GM23338 (cell line): ENCODE results near the gene FLNB.

Source experiments
- CTCF ChIP-seq, 2 experiments: fragments of 200-600 bp in 1 of 2; sonication (generic) in 1 of 2; conservative IDR thresholded peaks; 2 replicates each; pipeline versions ENCODE4 v1.5.1 to v1.6.1; 2016 to 2017; ENCODE audit warnings: antibody characterized with exemption in 2 of 2, low read depth in 2 of 2, mild to moderate bottlenecking in 2 of 2, moderate library complexity in 1 of 2
- EZH2 ChIP-seq: fragments of 200-600 bp; sonication (generic); IDR thresholded peaks from one replicate; pipeline ENCODE4 v1.8.0; 2017; ENCODE audit warnings: antibody characterized with exemption, mild to moderate bottlenecking, low read depth; ENCODE audit not compliant: unreplicated experiment
- NANOG ChIP-seq: IDR thresholded peaks from 2 replicates; pipeline ENCODE4 v1.6.1; 2016; ENCODE audit warnings: antibody characterized with exemption, borderline replicate concordance
- POLR2AphosphoS5 ChIP-seq: IDR thresholded peaks from 2 replicates; pipeline ENCODE4 v1.6.1; 2016; ENCODE audit warnings: antibody characterized with exemption, low read depth
- REST ChIP-seq: IDR thresholded peaks from one replicate; pipeline ENCODE4 v1.6.1; 2018; ENCODE audit warnings: antibody characterized with exemption; ENCODE audit not compliant: unreplicated experiment
- ZNF114 ChIP-seq: fragments of 250-450 bp; sonication (Bioruptor Pico); IDR thresholded peaks from 2 replicates; pipeline ENCODE4 v1.5.0; 2020; ENCODE audit warnings: mild to moderate bottlenecking, moderate library complexity
- TF ChIP-seq, protein P1 (sequence below): fragments of 250-450 bp; sonication (Bioruptor Pico); IDR thresholded peaks from 2 replicates; pipeline ENCODE4 v1.5.0; 2020; ENCODE audit warnings: mild to moderate bottlenecking, moderate library complexity

- TF ChIP-seq EZH2 (no peak), REST (no peak), CTCF (conservative IDR thresholded peaks at IDR 0.05; ENCODE audit: low read depth in 2 of 2) (no peak), ZNF114 (no peak), POLR2AphosphoS5 (no peak), NANOG (no peak)
- TF ChIP-seq, protein P1, sequence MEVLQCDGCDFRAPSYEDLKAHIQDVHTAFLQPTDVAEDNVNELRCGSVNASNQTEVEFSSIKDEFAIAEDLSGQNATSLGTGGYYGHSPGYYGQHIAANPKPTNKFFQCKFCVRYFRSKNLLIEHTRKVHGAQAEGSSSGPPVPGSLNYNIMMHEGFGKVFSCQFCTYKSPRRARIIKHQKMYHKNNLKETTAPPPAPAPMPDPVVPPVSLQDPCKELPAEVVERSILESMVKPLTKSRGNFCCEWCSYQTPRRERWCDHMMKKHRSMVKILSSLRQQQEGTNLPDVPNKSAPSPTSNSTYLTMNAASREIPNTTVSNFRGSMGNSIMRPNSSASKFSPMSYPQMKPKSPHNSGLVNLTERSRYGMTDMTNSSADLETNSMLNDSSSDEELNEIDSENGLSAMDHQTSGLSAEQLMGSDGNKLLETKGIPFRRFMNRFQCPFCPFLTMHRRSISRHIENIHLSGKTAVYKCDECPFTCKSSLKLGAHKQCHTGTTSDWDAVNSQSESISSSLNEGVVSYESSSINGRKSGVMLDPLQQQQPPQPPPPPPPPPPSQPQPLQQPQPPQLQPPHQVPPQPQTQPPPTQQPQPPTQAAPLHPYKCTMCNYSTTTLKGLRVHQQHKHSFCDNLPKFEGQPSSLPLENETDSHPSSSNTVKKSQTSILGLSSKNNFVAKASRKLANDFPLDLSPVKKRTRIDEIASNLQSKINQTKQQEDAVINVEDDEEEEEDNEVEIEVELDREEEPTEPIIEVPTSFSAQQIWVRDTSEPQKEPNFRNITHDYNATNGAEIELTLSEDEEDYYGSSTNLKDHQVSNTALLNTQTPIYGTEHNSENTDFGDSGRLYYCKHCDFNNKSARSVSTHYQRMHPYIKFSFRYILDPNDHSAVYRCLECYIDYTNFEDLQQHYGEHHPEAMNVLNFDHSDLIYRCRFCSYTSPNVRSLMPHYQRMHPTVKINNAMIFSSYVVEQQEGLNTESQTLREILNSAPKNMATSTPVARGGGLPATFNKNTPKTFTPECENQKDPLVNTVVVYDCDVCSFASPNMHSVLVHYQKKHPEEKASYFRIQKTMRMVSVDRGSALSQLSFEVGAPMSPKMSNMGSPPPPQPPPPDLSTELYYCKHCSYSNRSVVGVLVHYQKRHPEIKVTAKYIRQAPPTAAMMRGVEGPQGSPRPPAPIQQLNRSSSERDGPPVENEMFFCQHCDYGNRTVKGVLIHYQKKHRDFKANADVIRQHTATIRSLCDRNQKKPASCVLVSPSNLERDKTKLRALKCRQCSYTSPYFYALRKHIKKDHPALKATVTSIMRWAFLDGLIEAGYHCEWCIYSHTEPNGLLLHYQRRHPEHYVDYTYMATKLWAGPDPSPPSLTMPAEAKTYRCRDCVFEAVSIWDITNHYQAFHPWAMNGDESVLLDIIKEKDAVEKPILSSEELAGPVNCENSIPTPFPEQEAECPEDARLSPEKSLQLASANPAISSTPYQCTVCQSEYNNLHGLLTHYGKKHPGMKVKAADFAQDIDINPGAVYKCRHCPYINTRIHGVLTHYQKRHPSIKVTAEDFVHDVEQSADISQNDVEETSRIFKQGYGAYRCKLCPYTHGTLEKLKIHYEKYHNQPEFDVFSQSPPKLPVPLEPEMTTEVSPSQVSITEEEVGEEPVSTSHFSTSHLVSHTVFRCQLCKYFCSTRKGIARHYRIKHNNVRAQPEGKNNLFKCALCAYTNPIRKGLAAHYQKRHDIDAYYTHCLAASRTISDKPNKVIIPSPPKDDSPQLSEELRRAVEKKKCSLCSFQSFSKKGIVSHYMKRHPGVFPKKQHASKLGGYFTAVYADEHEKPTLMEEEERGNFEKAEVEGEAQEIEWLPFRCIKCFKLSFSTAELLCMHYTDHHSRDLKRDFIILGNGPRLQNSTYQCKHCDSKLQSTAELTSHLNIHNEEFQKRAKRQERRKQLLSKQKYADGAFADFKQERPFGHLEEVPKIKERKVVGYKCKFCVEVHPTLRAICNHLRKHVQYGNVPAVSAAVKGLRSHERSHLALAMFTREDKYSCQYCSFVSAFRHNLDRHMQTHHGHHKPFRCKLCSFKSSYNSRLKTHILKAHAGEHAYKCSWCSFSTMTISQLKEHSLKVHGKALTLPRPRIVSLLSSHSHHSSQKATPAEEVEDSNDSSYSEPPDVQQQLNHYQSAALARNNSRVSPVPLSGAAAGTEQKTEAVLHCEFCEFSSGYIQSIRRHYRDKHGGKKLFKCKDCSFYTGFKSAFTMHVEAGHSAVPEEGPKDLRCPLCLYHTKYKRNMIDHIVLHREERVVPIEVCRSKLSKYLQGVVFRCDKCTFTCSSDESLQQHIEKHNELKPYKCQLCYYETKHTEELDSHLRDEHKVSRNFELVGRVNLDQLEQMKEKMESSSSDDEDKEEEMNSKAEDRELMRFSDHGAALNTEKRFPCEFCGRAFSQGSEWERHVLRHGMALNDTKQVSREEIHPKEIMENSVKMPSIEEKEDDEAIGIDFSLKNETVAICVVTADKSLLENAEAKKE (CRISPR knock-in tag) = no peak
These were observed 34.9 kb downstream of the FLNB start for GRCh38 chr3:58042947-58043707.
